HG03342 (cell line): ENCODE data around the gene PHACTR2.

ENCODE experiments used
- ATAC-seq: cut with Tn5 transposase; IDR thresholded peaks from one replicate; pipeline ENCODE4 v1.9.1; 2021; ENCODE audit warnings: mild to moderate bottlenecking, moderate library complexity; ENCODE audit not compliant: unreplicated experiment

The PHACTR2 gene

DNA sequence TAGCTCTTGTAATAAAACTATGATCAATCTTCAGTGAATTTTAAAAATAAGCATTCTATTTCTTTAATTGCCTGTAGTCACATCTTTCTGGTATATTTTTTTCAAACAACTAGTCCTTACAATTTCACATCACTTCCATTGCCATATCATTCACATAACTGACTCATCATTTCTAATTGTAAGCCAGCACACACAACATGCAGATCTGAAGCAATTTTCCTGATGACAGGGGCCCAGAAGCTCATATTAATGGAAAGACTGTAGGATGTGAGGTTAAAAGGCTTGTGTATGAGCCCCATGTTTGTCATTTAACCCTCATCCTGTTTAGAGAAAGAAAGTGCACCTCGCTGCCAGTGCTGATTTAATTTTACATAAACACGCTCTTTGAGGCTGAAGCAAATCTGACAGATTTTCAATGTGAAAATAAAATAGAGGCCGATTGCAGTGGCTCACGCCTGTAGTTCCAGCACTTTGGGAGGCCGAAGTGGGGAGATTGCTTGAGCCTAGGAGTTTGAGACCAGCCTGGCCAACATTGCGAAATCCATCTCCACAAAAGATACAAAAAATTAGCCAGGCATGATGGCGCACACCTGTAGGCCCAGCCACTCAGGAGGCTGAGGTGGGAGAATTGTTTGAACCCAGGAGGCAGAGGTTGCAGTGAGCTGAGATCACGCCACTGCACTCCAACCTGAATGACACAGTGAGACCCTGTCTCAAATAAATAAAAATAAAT lies 125.2 kb downstream of the PHACTR2 start:
- ATAC-seq, result no peak

GRCh38 chr6:143803769-143804568 lies 126.2 kb downstream of the PHACTR2 start:
- ATAC-seq, result no peak

- ATAC-seq, result no peak
Observed at GRCh38 chr6:143804835-143805239, 127.1 kb downstream of the PHACTR2 start.

- ATAC-seq, result no peak
Observed at GRCh38 chr6:143806282-143807102, 128.7 kb downstream of the PHACTR2 start.

- ATAC-seq, result no peak
Observed at GRCh38 chr6:143807103-143807772, 129.5 kb downstream of the PHACTR2 start.

DNA sequence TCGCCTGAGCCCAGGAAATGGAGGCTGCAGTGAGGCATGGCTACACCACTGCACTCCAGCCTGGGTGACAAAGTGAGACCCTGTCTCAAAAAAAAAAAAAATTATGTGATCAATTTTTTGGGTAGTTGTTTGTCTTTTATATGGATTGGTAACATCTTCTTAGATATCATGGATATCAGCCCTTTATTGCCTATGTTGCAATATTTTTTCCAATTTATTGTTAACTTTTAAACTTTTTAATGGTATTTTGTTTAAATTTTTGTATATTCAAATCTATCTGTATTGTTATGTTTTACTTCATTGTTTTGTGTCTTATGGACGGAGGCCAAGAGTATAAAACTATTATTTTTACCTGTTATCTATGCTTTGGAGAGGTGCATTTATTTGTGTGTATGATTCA lies 133.0 kb downstream of the PHACTR2 start:
- no peak for ATAC-seq

- no peak for ATAC-seq
Observed at GRCh38 chr6:143811501-143812157, 133.9 kb downstream of the PHACTR2 start.

DNA sequence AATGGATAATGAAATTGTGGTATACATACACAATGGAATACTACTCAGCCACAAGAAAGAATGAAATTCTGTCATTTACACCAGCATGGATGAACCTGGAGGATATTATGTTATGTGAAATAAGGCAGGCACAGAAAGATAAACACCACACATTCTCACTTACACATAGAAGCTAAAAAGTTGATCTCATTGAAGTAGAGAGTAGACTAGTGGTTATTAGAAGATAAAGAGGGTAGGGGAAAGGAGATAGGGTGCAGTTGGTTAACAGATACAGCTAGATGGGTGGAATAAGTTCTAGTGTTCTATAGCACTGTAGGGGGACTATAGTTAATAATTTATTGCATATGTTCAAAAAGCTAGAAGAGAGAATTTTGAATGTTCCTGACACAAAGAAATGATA lies 139.9 kb downstream of the PHACTR2 start:
- ATAC-seq, result no peak

DNA sequence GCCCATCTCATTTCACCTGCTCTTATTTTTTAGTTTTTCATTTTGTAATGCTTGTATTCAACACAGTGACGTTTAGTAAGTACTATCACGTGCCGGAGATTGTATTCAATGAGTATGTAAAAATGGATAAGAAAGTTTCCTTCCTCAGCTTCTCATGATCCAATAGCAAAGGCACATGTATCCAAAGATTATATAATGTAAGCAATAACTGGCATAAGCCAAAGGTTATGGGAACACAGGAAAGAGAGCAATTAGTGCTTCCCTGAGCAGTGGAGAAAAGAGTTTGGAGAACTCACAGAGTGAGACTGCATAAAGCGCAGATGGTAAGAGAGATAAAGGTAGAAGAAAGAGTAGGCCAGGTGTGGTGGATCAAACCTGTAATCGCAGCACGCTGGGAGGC lies 143.6 kb downstream of the PHACTR2 start:
- no peak for ATAC-seq

DNA sequence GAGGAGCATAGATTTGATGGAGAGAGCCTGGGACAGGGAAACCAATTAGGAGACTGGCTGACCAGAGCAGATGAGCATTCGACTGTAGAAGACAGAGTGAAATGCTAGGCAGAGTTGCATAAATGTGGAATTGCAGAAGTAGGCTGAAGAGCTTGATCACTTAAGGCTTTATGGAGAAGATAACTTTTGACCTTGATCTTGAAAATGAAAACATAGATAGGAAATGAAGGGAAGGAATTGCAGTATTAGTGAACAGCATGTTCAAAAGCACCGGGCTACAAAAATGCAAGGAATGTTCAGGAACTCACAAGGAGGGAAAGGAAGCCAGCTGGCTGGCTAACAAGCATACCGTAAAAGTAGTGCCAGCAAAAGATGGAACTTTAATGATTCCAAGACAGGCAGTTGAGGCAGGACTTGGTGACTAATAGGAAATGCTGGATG lies 144.8 kb downstream of the PHACTR2 start:
- ATAC-seq, result no peak

DNA sequence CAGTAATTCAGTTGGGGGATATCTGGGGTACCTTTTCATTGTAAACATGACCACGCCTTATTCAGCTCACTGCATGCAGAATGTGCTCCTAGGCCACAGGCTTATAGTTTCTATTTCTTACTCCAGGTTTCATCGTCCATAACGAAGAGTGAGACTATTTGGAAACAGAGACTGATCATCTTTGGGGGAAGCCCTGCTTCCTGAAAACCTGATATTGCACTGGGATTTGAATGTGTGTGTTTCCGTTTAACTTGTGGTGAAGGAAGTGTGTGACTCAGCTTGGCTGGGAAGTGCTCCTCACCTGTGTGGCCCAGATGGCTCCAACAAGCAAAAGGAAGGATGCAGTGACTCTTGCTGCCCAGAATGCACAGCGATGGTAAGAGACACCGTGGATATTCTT lies 145.8 kb downstream of the PHACTR2 start:
- ATAC-seq, result no peak

GRCh38 chr6:143828572-143828971 lies 150.8 kb downstream of the PHACTR2 start:
- ATAC-seq, result no peak

DNA sequence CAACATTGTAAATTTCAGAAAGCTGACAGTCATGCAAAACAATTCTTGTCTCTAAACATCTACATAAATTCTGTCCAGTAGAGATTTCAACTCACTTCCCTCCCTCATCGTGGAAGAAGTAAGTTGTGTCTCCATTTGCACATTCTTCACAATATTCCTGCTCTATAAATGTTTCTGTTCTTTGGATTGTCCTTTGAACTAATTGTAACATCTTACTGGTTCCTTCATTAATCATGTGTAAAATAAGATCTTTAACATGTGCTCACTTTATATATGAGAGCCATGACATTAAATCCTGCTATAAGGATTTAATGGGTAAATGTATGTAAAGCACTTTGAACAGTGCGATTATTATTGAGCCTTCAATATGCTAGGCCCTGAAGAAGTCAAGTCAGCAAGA lies 158.4 kb downstream of the PHACTR2 start:
- ATAC-seq, result no peak

- no peak for ATAC-seq
Observed at GRCh38 chr6:143838395-143838794, 160.6 kb downstream of the PHACTR2 start.

DNA sequence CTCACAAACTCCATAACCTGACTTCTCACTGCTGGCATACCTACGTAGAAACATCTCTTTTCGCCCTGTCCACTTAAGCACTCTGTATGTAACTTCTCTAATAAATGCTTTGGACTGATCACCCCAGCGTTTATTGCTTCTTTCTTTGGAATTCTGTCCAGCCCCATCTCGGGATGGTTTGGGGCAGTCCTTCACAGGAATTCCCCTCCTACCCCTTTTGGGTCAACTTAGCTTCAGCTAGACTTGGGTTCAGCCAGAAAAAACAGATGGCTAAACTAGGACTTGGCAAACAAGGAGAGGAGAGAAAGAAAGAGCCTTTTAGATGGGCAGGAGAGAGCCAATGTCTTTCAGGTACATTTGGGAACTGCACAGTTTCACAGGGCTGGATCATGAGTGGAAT lies 161.4 kb downstream of the PHACTR2 start:
- ATAC-seq, result no peak

DNA sequence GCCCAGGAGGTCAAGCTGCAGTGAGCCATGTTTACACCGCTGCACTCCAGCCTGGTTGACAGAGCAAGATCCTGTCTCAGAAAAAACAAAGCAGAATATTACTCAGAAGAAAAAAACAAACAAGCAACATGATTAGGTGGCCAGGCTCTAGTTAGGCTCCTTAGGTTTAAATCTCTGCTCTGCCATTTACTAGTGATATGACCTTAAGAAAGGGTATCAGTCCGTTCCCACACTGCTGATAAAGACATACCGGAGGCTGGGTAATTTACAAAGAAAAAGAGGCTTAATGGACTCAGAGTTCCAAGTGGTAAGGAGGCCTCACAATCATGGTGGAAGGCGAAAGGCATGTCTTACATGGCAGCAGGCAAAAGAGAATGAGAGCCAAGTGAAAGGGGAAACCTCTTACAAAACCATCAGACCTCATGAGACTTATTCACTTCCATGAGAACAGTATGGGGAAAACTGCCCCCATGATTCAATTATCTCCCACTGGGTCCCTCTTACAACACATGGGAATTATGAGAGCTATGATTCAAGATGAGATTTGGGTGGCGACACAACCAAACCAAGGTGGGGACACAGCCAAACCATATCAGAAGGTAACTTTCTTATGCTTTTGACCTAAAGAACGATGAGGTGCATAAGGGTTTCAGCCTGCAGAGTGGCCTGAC lies 163.0 kb downstream of the PHACTR2 start:
- no peak for ATAC-seq

GRCh38 chr6:143842461-143842901 lies 164.7 kb downstream of the PHACTR2 start:
- ATAC-seq, result peak; percentile 0

DNA sequence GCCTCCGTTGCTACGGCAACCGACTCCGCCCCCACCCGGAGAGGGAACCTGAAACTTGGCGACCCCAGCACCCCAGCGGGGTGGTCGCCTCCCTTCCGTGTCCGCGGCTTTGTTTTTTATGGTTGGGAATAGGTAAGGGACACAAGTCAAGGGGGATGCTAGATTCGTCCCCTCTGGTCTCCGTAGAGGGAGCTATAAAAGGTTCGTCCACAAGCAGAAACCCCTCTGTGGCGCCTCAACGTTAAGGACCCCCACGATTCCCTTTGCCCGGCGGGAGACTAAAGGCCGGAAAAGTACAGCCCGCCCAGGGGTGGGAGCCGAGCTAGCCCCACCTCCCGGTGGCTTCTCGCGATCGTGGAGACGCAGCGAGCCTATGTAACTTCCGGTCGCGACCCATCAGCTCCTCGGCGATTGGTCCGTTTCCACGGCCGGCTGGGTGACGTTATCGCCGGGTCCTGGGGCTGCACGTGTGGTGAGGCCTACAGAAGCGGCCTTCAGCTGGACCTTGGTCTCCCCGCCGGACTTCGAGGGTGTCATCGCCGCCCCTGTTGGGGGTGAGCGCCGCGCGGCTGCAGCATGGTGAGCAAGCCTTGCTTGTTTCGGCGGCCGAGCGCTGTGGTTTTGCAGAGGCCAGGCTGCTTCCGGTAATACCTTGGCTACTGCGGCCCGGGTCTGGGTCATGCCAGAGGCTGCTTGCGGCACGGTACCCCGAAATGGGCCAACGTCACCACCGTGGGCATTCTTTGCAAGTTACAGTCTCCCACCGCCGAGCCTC lies 165.3 kb downstream of the PHACTR2 start, which contains the start of gene LTV1:
Gene LTV1 (plus strand): TSS at position 437 of the 775 bp plus-strand sequence. CDS start 140 bp downstream, at position 577.
- peak; percentile 99 for ATAC-seq

DNA sequence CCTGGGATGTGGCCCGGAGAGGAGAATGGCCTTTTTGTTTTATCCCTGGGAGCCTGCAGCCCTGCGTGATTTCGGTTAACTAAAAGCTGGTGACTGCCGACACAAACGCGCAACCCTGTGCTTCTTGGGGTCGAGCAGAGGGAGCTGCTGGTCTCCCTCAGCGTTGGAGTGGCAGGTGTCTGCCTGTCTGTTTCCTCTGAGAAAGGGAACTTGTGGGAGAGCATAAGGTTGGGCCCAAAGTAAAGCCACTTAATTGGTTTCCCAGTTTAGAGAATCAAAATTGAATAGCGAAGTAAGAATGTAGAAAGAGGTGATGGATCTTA lies 165.9 kb downstream of the PHACTR2 start:
- peak; percentile 9 for ATAC-seq
